ENCODE data around the gene DOCK10.

DNA sequence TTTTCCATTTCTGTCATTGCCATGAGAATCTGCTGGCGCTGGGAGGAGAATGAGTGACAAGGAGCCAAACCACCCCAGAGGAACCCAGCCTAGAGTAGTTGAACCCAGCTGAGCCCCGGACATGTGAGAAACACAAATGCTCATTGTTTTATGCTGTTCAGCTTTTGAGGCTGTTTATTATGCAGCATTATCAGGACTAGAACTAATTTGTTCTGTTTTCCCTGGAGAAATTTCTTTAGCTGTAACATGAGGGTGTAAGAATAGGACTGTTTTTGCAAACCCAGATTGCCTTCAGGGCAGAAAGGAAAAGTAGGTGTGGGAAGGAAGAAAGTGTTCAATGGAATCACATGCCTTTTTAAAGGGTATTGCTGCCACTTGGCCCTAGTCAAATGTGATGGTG lies 28.5 kb upstream of the DOCK10 start:
- TF ChIP-seq, protein P1, sequence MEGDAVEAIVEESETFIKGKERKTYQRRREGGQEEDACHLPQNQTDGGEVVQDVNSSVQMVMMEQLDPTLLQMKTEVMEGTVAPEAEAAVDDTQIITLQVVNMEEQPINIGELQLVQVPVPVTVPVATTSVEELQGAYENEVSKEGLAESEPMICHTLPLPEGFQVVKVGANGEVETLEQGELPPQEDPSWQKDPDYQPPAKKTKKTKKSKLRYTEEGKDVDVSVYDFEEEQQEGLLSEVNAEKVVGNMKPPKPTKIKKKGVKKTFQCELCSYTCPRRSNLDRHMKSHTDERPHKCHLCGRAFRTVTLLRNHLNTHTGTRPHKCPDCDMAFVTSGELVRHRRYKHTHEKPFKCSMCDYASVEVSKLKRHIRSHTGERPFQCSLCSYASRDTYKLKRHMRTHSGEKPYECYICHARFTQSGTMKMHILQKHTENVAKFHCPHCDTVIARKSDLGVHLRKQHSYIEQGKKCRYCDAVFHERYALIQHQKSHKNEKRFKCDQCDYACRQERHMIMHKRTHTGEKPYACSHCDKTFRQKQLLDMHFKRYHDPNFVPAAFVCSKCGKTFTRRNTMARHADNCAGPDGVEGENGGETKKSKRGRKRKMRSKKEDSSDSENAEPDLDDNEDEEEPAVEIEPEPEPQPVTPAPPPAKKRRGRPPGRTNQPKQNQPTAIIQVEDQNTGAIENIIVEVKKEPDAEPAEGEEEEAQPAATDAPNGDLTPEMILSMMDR (conservative IDR thresholded peaks at IDR 0.05; ENCODE audit: low read length) = no peak
- no peak for TF ChIP-seq EZH2phosphoT487 (IDR thresholded peaks at IDR 0.05; ENCODE audit: borderline replicate concordance, low read depth, low read length)
